ENCODE data around the gene SLC39A11.

The SLC39A11 gene

GRCh38 chr17:72920513-72920912 lies 172.0 kb downstream of the SLC39A11 start:
- Histone ChIP-seq H2AFZ (ENCODE audit: insufficient read depth, low read length, poor library complexity) (no peak overlapping the region), H4K12ac (ENCODE audit: low read depth, low read length) (no peak overlapping the region), H3K4me3 (ENCODE audit: low read depth, low read length) (no peak overlapping the region), H3K9me3 (ENCODE audit: insufficient read depth, low read depth, low read length) (no peaks in the 10 kb centered on the region), H2BK5ac (ENCODE audit: low read depth, low read length, poor library complexity) (no peak overlapping the region), H3K18ac (ENCODE audit: low read length) (no peak overlapping the region), H3K79me2 (ENCODE audit: control insufficient read depth, insufficient read depth, low read length, poor library complexity) (no peaks in the 10 kb centered on the region), H3K4ac (ENCODE audit: low read depth, low read length) (no peak overlapping the region), H2BK12ac (ENCODE audit: low read length) (no peak overlapping the region), H3K27me3 (ENCODE audit: insufficient read depth, low read length) (no peaks in the 10 kb centered on the region), H3K23ac (ENCODE audit: low read length) (no peak overlapping the region), H2AK5ac (ENCODE audit: low read length) (no peak overlapping the region), H3K14ac (ENCODE audit: low read length) (no peak overlapping the region), H3K9ac (ENCODE audit: low read length) (no peak overlapping the region), H3K36me3 (ENCODE audit: control insufficient read depth in 1 of 2, insufficient read depth in 2 of 2, low read length in 2 of 2) (no peaks in the 10 kb centered on the region), H3K4me1 (ENCODE audit: control insufficient read depth in 1 of 2, insufficient read depth in 2 of 2, low read length in 2 of 2) (no peaks in the 10 kb centered on the region), H4K91ac (ENCODE audit: low read depth, low read length) (no peak overlapping the region), H3K4me2 (ENCODE audit: low read length) (no peak overlapping the region), H3K27ac (ENCODE audit: low read depth, low read length) (no peak overlapping the region), H4K8ac (ENCODE audit: low read depth, low read length) (no peak overlapping the region), H2BK120ac (ENCODE audit: insufficient read depth, low read length, poor library complexity) (no peak overlapping the region), H3K79me1 (ENCODE audit: low read length) (no peaks in the 10 kb centered on the region)
- no peak for DNase-seq
- WGBS (ENCODE audit: extremely low coverage, insufficient coverage, insufficient read length): 100% methylated on average over 2 of the region's 2 CpGs

GRCh38 chr17:72916991-72917390 lies 175.5 kb downstream of the SLC39A11 start:
- H3K4me3 ChIP-seq (ENCODE audit: low read depth, low read length): no peak overlapping the region
- H3K9ac ChIP-seq (ENCODE audit: low read length): no peak overlapping the region
- no peak overlapping the region for H3K4ac ChIP-seq (ENCODE audit: low read depth, low read length)
- no peak overlapping the region for H3K4me2 ChIP-seq (ENCODE audit: low read length)
- H3K9me3 ChIP-seq (ENCODE audit: insufficient read depth, low read depth, low read length): peaks cover 1% of the 10 kb centered on the region
- no peaks in the 10 kb centered on the region for H3K79me2 ChIP-seq (ENCODE audit: control insufficient read depth, insufficient read depth, low read length, poor library complexity)
- no peaks in the 10 kb centered on the region for H3K36me3 ChIP-seq (ENCODE audit: control insufficient read depth in 1 of 2, insufficient read depth in 2 of 2, low read length in 2 of 2)
- H4K8ac ChIP-seq (ENCODE audit: low read depth, low read length): no peak overlapping the region
- H2BK5ac ChIP-seq (ENCODE audit: low read depth, low read length, poor library complexity): no peak overlapping the region
- no peak overlapping the region for H4K12ac ChIP-seq (ENCODE audit: low read depth, low read length)
- no peak overlapping the region for H3K23ac ChIP-seq (ENCODE audit: low read length)
- H4K91ac ChIP-seq (ENCODE audit: low read depth, low read length): no peak overlapping the region
- no peaks in the 10 kb centered on the region for H3K79me1 ChIP-seq (ENCODE audit: low read length)
- no peak overlapping the region for H2BK120ac ChIP-seq (ENCODE audit: insufficient read depth, low read length, poor library complexity)
- no peak overlapping the region for H2AFZ ChIP-seq (ENCODE audit: insufficient read depth, low read length, poor library complexity)
- no peak overlapping the region for H3K27ac ChIP-seq (ENCODE audit: low read depth, low read length)
- H3K14ac ChIP-seq (ENCODE audit: low read length): no peak overlapping the region
- no peak overlapping the region for H2BK12ac ChIP-seq (ENCODE audit: low read length)
- no peak overlapping the region for H3K18ac ChIP-seq (ENCODE audit: low read length)
- no peaks in the 10 kb centered on the region for H3K27me3 ChIP-seq (ENCODE audit: insufficient read depth, low read length)
- no peaks in the 10 kb centered on the region for H3K4me1 ChIP-seq (ENCODE audit: control insufficient read depth in 1 of 2, insufficient read depth in 2 of 2, low read length in 2 of 2)
- no peak for DNase-seq
- no CpG with 5 or more reads among the region's 8 CpGs for WGBS (ENCODE audit: extremely low coverage, insufficient coverage, insufficient read length)
- H2AK5ac ChIP-seq (ENCODE audit: low read length): no peak overlapping the region

GRCh38 chr17:72915625-72916081 lies 176.8 kb downstream of the SLC39A11 start:
- Histone ChIP-seq H4K91ac (ENCODE audit: low read depth, low read length) (no peak overlapping the region), H2AK5ac (ENCODE audit: low read length) (no peak overlapping the region), H3K18ac (ENCODE audit: low read length) (no peak overlapping the region), H3K27ac (ENCODE audit: low read depth, low read length) (no peak overlapping the region), H3K4me1 (ENCODE audit: control insufficient read depth in 1 of 2, insufficient read depth in 2 of 2, low read length in 2 of 2) (peaks cover 0 to 3% of the 10 kb centered on the region in 2 experiments), H3K4ac (ENCODE audit: low read depth, low read length) (no peak overlapping the region), H3K4me3 (ENCODE audit: low read depth, low read length) (no peak overlapping the region), H3K36me3 (ENCODE audit: control insufficient read depth in 1 of 2, insufficient read depth in 2 of 2, low read length in 2 of 2) (no peaks in the 10 kb centered on the region), H3K9me3 (ENCODE audit: insufficient read depth, low read depth, low read length) (peaks cover 1% of the 10 kb centered on the region), H3K23ac (ENCODE audit: low read length) (no peak overlapping the region), H2BK12ac (ENCODE audit: low read length) (no peak overlapping the region), H3K4me2 (ENCODE audit: low read length) (no peak overlapping the region), H4K12ac (ENCODE audit: low read depth, low read length) (no peak overlapping the region), H3K9ac (ENCODE audit: low read length) (no peak overlapping the region), H3K79me1 (ENCODE audit: low read length) (no peaks in the 10 kb centered on the region), H3K27me3 (ENCODE audit: insufficient read depth, low read length) (no peaks in the 10 kb centered on the region), H2BK120ac (ENCODE audit: insufficient read depth, low read length, poor library complexity) (no peak overlapping the region), H2AFZ (ENCODE audit: insufficient read depth, low read length, poor library complexity) (no peak overlapping the region), H3K14ac (ENCODE audit: low read length) (no peak overlapping the region), H2BK5ac (ENCODE audit: low read depth, low read length, poor library complexity) (no peak overlapping the region), H4K8ac (ENCODE audit: low read depth, low read length) (no peak overlapping the region), H3K79me2 (ENCODE audit: control insufficient read depth, insufficient read depth, low read length, poor library complexity) (no peaks in the 10 kb centered on the region)
- WGBS (ENCODE audit: extremely low coverage, insufficient coverage, insufficient read length): no CpG with 5 or more reads among the region's 10 CpGs
- DNase-seq: no peak

- no peak overlapping the region for H2BK120ac ChIP-seq (ENCODE audit: insufficient read depth, low read length, poor library complexity)
Measured at GRCh38 chr17:72913142-72913682, 179.3 kb downstream of the SLC39A11 start.

More at GRCh38 chr17:72913142-72913682, 179.3 kb downstream of the SLC39A11 start:
- no peak overlapping the region for H3K14ac ChIP-seq (ENCODE audit: low read length)
- no peak overlapping the region for H2AFZ ChIP-seq (ENCODE audit: insufficient read depth, low read length, poor library complexity)
- no peak overlapping the region for H4K91ac ChIP-seq (ENCODE audit: low read depth, low read length)
- no peak overlapping the region for H3K18ac ChIP-seq (ENCODE audit: low read length)
- H3K23ac ChIP-seq (ENCODE audit: low read length): no peak overlapping the region
- no peaks in the 10 kb centered on the region for H3K79me1 ChIP-seq (ENCODE audit: low read length)
- H2BK5ac ChIP-seq (ENCODE audit: low read depth, low read length, poor library complexity): no peak overlapping the region
- DNase-seq: no peak
- WGBS (ENCODE audit: extremely low coverage, insufficient coverage, insufficient read length): no CpG with 5 or more reads among the region's 5 CpGs
- H3K36me3 ChIP-seq (ENCODE audit: control insufficient read depth in 1 of 2, insufficient read depth in 2 of 2, low read length in 2 of 2): no peaks in the 10 kb centered on the region
- H3K79me2 ChIP-seq (ENCODE audit: control insufficient read depth, insufficient read depth, low read length, poor library complexity): no peaks in the 10 kb centered on the region
- H3K9ac ChIP-seq (ENCODE audit: low read length): no peak overlapping the region
- no peak overlapping the region for H3K4ac ChIP-seq (ENCODE audit: low read depth, low read length)
- no peak overlapping the region for H4K12ac ChIP-seq (ENCODE audit: low read depth, low read length)
- H3K4me2 ChIP-seq (ENCODE audit: low read length): no peak overlapping the region
- peaks cover 1% of the 10 kb centered on the region for H3K9me3 ChIP-seq (ENCODE audit: insufficient read depth, low read depth, low read length)
- H3K4me1 ChIP-seq (ENCODE audit: control insufficient read depth in 1 of 2, insufficient read depth in 2 of 2, low read length in 2 of 2): peaks cover 0 to 3% of the 10 kb centered on the region in 2 experiments
- H2BK12ac ChIP-seq (ENCODE audit: low read length): no peak overlapping the region
- no peak overlapping the region for H4K8ac ChIP-seq (ENCODE audit: low read depth, low read length)
- no peaks in the 10 kb centered on the region for H3K27me3 ChIP-seq (ENCODE audit: insufficient read depth, low read length)
- no peak overlapping the region for H3K27ac ChIP-seq (ENCODE audit: low read depth, low read length)
- H2AK5ac ChIP-seq (ENCODE audit: low read length): no peak overlapping the region
- no peak overlapping the region for H3K4me3 ChIP-seq (ENCODE audit: low read depth, low read length)

Data from trophoblast cell (in vitro differentiated cells and primary cell).